ENCODE measurements around the gene ARL13B.
"Not testable (repeated sequence)": the region's sequence is repeated elsewhere in the genome, so short reads cannot be mapped to it uniquely, and the experiment has no call there.

Gene ARL13B

DNA sequence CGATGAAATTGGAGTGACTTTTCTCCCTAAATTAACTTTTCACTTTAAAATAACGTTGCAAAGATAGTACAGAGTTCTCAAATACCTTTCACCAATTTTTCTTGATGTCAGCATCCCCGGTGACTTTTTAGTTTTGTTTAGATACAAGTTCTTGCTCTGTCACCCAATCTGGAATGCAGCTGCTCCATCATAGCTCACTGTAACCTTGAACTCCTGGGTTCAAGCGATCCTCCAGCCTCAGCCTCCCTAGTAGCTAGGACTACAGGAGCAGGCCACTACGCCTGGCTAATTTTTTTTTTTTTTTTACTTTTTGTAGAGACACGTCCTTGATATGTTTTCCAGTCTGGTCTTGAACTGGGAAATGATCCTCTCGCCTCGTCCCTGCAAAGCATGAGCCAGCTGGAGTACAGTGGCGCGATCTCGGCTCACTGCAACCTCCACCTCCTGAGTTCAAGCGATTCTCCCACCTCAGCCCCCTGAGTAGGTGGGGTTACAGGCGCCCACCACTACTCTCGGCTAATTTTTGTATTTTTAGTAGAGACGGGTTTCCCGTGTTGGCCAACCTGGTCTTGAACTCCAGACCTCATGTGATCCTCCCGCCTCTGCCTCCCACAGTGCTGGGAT lies 83.7 kb downstream of the ARL13B start:
- no peak for DNase-seq (ENCODE audit: low read depth)

DNA sequence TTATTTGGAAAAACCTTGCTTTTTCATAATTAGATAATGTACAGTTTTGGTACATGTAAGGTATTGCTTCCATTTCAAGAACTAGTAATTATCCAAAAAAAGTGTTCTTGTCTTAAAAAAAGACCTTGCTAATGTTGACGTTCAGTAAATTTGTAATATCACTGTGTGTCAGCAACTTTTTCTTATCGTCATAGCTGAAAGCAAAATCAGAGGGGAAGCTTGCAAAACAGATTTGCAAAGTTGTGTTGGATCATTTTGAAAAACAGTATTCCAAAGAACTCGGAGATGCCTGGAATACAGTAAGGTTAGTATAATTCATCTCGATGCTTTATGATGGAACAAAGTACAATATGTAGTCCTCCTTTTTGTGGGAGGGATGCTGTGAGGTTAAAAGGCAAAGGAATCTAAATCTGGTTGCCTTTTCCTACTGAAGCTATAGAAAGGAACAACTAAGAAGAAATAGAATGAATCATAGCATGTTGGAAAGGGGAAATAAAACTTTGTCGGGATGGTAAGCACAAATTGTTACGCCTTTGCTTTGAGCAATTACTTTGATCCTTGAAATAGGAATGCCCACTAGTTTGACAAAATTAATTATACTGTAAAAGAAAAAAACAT lies 84.4 kb downstream of the ARL13B start:
- no peak for DNase-seq (ENCODE audit: low read depth)

DNA sequence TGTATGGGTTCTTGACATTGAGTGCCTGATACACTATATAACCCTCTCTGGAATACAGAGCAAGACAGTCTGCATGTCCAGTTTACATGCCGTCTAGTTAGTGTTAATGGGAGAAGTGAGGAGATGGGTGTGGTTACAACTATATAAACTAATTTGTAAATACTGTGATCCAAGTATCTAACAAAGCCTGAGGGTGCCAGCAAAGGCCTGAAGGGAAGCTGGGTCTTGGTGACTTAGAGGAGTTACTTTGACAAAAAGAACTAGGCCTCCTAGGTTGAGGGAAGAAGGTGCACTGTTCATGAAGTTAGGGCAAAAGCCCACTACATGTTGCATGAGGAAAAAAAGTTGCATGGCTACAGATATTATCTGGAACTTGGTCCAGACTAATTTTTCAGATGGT lies 85.2 kb downstream of the ARL13B start:
- DNase-seq (ENCODE audit: low read depth) = no peak

DNA sequence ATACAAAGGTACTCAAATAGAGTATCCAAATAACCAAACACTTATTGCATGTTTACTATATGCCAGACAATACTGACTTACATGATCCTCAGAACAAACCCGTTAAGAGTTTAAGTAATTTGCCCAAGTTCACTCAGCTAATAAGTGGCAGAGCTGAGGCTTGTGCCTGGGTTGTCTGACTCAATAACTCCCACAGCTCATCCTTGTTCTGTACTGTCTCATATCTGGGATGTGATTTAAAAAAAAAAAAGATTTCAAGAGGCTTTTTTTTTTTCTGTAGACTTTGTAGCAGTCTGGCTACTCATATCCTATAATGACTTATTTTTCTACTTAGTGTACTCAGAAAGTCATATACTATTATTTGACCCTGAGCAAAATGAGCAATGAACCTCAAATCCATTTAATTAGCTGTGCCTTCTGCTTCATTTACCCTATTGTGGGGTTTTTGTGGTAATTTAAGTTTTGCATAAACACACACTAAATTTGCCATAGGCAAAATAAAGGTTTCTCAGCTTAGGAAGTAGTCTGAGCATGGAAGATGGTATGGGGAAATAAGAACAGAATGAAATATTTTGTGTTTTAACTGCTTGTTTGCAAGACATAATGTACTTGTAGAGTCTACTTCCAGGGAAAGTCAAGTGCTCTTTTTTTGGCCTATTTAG lies 86.0 kb downstream of the ARL13B start:
- no peak for DNase-seq (ENCODE audit: low read depth)

DNA sequence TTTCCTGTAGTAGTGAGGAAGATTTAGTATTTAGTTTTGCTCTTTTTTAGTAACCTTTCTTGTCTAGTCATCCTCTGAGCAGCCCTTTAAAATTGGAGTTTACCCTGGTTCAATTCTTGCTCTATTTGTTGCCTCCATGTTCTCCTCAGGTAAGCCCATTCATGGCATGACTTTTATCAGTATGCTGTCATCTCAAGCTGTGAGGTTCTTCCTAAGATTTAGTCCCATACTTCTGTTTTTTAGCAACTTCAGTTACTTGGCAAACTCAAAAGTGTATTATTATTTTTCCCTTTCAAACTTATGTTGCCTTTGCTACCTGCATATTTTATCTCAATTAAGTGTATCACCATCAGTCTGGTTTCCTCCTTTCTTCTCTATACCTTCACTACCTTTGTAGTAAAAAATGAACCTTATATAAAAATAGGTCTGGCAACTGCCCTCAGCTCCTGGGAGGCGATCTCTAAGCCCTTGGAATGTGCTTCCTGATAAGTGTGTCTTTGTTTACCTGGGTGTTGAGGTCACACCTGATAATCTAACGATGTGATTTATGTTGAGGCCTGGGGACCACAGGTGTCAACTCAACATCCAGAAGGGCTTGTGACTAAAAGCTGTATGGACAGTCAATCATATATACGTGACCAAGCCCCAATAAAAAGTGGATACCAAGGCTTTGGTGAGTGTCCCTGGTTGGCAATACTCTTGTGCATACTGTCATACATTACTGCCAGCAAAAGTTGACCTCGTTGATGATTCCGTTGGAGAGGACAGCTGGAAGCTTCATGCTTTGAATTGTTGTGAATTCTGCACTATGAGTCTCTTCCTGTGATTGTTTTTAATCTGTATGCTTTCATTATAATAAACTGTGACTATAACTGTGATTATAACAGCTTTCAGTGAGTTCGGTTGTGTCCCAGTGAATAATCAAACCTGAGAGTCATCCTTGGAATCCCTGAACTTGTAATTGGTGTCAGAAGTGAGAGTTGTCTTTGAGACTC lies 86.8 kb downstream of the ARL13B start:
- no peak for DNase-seq (ENCODE audit: low read depth)

DNA sequence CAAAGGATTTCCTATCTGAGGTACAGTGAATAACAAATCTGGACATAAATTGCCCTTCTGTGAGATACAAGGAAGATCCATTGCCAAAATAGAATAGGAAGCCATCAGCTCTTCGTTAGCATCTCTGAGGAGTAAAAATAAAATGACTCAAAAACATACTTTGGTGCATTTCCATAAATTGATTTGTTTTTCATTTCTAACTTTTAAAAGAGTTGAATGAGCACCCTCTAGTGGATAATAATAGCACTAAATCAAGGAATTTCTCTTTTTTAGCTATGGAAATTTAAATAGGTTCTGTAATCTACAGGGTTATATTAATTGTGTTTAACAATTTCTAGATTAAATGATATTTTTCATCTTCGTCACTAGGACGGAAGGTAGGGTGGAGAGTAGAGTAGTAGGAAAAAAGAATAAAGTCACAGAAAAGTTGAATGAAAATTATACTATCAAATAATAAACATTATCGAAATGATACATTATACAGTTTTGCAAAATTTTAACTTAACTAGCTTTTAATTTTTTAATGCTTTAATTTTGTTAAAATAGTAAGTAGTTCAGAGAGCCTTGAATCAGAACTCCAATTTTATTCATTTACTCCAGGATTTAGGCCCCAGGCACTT lies 89.3 kb downstream of the ARL13B start:
- DNase-seq (ENCODE audit: low read depth) = no peak

DNA sequence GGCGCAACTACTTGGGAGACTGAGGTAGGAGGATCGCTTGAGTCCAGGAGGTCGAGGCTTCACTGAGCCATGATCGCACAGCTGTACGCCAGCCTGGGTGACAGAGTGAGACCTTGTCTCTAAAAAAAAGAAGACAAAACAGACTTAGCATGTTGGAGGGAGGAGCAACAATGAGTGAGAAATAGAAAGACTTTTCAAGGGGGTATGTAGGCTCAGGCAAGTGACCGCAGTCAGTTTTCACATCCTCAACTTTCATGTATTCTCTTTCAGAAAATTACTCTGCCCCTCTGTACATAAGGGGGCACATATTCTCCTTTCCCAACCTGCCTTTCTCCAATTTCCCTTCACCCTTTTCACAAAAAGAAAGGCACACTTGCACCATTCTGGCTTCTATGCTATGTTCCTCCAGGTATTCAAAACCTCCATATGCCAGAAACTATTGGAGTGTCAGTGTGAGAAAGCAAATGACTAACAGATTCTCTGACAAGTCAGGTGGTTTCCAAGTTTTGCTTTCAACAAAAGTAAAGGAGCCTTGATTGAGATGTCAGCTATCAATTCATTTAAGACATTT lies 90.5 kb downstream of the ARL13B start:
- DNase-seq (ENCODE audit: low read depth) = no peak

DNA sequence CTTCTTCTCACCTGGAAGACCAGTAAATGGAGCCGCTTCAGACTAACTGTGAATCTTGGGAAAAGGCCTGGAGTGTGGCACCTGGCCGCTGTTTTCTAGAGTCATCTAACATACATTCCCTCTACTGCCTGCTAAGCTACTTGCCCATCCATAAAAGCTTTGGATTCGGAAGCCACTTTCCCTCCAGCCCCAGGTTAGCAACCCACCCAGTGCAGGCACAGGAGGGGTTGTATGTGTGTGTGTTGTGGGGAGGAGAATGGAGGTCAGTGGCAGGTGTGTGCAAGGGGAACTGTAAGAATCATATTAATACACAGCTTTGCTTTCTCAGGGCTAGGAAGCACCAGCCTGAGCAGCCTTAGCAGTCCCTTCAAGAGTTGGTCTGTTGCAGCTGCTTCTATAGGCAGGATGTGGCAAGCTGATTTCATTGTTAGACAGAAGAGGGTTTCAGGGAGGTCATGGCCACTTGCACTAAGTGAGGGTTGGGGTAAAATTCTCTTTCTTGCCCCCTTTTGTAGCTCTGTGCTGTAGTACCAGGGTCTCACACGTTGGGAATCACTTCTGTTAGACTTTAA lies 91.8 kb downstream of the ARL13B start:
- DNase-seq (ENCODE audit: low read depth) = no peak

DNA sequence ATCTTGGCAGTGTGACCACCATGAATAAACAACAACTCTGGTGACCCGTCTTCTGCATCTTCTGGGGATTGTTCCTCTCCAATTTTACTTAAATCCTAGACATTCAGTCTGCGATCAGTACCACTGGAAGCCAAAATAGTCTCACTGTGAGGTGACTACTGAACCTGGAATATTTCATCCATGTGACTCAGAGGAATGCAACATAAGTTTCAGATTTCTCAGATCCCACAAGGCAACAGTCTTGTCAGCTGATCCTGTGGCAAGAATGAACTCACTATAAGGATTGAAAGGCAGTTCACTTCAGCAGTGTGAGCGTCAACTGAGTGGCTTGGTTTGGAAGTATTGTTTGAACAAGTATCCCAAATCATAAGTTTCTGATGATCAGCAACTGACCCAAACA lies 96.1 kb downstream of the ARL13B start:
- no peak for DNase-seq (ENCODE audit: low read depth)

DNA sequence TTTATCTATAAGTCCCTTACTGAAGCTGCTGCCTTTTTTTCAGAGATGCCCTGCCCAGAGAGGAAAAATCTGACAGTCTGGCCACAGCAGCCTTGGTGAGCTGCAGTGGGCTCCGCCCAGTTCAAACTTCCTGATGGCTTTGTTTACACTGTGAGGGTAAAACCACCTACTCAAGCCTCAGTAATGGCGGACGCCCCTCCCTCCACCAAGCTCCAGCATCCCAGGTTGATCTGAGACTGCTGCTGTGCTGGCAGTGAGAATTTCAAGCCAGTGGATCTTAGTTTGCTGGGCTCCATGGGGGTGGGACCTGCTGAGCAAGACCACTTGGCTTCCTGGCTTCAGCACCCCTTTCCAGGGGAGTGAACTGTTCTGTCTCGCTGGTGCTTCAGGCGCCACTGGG lies 100.6 kb downstream of the ARL13B start:
- not testable (repeated sequence) for DNase-seq (ENCODE audit: low read depth)

DNA sequence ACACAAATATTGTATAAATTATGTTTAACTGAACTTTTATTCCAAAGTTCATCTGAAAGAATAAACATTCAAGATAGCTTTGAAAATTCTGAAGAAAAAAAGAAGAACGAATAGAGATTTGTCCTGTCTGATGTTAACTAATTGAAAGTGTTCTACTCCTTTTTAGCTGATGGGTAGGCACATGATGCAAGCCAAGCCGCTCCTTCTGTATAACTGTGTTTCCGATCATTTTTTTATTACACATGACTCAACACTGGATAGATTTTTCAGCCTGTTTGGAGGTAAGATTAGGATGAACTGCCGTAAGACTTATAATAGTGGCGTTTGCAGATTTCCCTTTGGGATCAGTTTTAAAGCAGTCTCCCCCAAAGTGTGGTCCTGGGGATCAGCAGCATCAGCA lies 101.9 kb downstream of the ARL13B start:
- no peak for DNase-seq (ENCODE audit: low read depth)

DNA sequence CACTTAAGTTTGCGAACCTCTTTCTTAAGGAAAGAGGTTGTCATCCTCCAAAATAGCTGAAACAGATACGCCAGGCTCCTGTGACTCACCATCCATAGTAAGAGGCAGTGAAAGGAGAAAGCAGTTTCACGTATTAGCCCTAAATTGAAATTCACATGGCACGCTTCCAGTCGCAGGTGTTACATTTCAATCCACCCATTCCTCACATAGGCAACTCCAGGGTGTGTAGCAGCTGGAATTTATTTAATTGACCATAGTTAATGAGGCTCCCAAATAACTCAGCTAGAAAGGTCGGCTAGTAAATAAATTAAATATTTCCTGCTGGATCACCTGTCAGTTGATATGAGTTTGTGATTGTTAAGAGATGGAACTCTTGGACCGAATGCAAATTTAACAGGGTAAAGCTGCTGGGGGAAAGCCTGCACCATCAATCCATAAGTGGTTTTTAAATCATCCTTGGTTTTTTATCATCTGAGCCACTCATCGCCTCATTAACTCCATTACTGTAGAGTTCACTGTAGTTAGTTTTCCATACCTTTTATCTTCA lies 102.5 kb downstream of the ARL13B start:
- DNase-seq (ENCODE audit: low read depth) = no peak

DNA sequence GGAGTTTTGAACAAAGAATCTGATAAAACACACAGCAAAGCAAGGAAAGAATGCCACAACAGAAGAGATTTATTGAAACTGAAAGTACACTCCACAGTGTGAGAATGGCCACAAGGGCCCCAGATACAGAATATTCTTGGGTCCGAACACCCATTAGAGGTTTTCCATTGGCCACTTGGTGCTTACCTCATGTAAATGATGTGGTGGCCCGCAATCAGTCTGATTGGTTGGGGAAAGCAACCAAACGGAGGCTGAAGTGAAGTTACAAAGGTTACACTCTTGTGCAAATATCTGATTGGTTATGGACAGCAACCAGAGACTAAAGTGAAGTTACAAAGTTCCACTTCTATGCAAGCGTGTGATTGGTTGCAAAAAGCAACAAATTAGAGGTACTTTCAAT lies 103.3 kb downstream of the ARL13B start:
- no peak for DNase-seq (ENCODE audit: low read depth)

DNA sequence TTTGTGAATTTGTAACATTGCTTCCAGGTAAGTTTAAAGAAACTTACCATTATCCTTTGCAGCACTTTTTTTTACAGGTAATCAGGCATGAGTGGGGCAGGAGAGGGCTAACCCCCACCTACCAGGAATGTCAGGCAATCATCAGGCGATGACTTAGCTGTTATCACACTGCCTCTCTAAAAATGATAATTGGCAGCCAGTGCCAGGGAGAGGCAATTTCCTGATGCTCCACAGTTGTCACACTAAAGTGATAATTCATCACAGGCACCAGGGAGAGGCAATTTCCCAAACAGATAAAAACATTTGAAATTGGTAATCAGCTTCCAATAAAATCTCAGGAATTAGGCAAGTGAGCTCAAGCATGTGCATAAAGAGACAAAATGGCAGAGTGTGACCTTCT lies 109.2 kb downstream of the ARL13B start:
- DNase-seq (ENCODE audit: low read depth) = no peak

DNA sequence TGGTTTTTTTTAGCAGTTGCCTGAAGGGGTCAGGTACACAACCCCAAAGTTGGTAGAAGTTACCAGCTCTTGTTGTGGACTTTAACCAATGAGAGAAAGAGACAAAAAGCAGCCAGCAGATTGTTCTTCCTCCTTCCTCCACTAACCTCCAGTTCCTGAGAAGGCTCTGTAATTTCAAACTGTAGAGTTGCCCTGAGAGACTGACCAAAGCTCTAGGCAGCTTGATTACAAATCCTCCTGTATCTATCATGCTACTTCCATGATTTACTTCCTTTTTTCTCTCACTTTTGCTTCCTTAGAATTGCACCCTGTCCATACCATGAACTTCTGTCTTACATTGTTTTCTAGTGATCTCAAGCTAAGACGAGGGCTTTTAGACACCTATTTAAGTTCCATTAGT lies 112.1 kb downstream of the ARL13B start:
- no peak for DNase-seq (ENCODE audit: low read depth)

DNA sequence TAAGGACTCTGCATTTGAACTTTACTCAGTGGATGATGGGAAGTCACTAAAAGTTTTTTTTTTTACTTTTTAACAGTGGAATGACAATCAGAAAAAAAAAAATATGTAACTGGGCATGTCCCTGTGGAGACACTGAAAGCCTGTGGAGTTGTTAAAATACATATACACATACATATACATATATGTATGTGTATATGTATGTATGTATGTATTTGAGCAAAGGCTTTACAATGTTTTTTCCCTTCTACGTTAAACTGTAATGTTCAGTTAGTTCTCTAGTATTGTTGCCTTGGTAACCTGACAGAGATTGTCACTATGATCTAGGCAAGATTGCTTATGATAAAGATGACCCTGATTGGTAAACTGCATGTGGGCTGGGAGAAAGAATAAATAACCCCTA lies 113.2 kb downstream of the ARL13B start:
- DNase-seq (ENCODE audit: low read depth) = no peak

DNA sequence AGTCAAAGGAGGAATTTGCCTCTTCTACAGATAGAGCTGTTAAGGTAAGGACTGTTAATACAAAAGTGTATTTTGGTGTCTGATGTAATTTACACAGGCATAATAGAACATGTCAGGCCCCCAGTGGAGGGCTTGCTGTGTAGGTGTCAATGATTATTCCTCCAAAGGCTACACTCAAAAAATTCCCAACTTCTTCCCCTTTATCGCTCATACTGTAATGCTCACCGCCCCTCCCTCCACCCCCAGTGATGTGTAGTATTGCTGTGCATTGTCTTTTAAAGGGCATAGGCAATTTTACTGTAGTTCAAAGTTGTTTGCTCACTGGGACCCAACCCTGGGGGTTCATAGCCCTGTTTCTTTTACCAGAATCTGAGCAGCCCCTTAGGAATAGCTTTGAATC lies 115.2 kb downstream of the ARL13B start:
- DNase-seq (ENCODE audit: low read depth) = no peak

DNA sequence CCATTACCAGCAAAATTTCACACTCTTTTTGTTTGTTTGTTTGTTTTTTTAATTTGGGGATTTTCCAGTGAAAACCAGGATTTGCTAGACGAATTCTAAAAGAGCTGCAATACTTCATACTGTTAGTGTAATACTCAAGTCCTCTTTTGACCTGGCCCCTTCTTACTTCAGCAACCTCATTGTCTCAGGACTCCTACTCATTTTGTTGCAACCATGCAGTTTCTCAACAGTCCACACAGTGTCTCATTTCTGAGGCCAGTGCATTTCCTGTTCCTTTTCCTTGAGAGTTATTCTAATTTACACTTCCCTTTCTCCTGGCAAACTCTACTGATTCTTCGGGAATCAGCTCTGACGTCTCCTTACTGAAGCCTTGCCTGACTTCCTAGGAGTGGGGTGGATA lies 118.5 kb downstream of the ARL13B start:
- no peak for DNase-seq (ENCODE audit: low read depth)

DNA sequence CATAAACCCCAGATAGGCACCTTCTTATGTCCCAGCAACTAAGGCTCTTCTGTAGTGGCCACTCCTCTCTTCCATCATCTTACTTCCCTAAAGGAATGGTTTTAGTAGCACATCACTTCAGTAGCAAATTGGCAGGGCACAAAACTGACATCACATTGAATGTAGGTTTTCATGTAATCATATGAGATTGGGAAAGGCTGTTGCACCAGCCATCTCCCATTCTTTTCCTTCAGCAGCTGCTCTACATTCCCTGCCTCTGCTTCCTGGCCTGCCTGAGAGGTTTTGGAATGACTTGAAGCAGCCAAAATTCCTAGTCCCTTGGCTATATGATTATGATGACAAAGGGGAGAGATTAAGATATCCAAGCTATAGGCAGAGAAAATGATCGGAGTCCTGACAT lies 119.4 kb downstream of the ARL13B start:
- no peak for DNase-seq (ENCODE audit: low read depth)

DNA sequence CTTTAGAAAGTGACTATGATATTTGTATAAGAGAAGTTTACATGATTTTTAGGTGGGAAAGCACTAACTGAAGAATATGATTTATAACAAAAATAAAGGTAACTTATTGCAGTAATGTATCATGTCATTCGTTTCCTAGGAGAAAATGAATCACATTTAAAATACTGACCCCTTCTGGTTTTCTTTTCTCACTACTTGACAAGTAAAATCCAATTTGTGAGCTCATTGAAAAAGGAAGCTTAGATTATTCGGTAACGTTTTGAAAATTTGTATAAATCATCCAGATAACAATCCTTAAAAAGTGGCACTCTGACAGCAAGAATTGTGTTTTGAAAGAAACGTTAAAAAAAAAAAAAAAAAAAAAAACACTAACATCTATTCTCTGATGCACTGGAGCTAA lies 121.9 kb downstream of the ARL13B start:
- DNase-seq (ENCODE audit: low read depth) = no peak
